Ramos (cell line): ENCODE data around the gene ANKRD13C.

Experiments
- in situ Hi-C: fragments of 300-500 bp; cut with MboI; formaldehyde crosslinking; loops from one replicate; pipeline ENCODE4 v1.14.3; 2022; ENCODE audit warnings: low sequenced_read_pairs; ENCODE audit not compliant: unreplicated experiment

Gene ANKRD13C

GRCh38 chr1:70311369-70311768, 43.2 kb downstream of the ANKRD13C start:
- in situ Hi-C loops: no loop called here

GRCh38 chr1:70299472-70299871, 55.0 kb downstream of the ANKRD13C start:
- in situ Hi-C loops: no loop called here

- in situ Hi-C loops: no loop called here
Observed at GRCh38 chr1:70295749-70296148, 58.8 kb downstream of the ANKRD13C start.

GRCh38 chr1:70293186-70293843, 61.2 kb downstream of the ANKRD13C start:
- in situ Hi-C loops: no loop called here

- in situ Hi-C loops: no loop called here
Observed at GRCh38 chr1:70290218-70290617, 64.3 kb downstream of the ANKRD13C start.

- in situ Hi-C loops: no loop called here
Observed at GRCh38 chr1:70288166-70288565, 66.4 kb downstream of the ANKRD13C start.

- in situ Hi-C loops: no loop called here
Observed at GRCh38 chr1:70286453-70286852, 68.1 kb downstream of the ANKRD13C start.

- in situ Hi-C loops: no loop called here
Observed at GRCh38 chr1:70284366-70284765, 70.2 kb downstream of the ANKRD13C start.

GRCh38 chr1:70278710-70279109, 75.8 kb downstream of the ANKRD13C start:
- in situ Hi-C loops: no loop called here

- in situ Hi-C loops: no loop called here
Observed at GRCh38 chr1:70277875-70278274, 76.6 kb downstream of the ANKRD13C start.

- in situ Hi-C loops: no loop called here
Observed at GRCh38 chr1:70265946-70266345, 88.6 kb downstream of the ANKRD13C start.

- in situ Hi-C loops: no loop called here
Observed at GRCh38 chr1:70264839-70265238, 89.7 kb downstream of the ANKRD13C start.

- in situ Hi-C loops: no loop called here
Observed at GRCh38 chr1:70256664-70257063, 97.9 kb downstream of the ANKRD13C start.

- in situ Hi-C loops: no loop called here
Observed at GRCh38 chr1:70248729-70249128, 105.8 kb downstream of the ANKRD13C start.

GRCh38 chr1:70247768-70248167, 106.8 kb downstream of the ANKRD13C start:
- in situ Hi-C loops: no loop called here

GRCh38 chr1:70247122-70247521, 107.4 kb downstream of the ANKRD13C start:
- in situ Hi-C loops: no loop called here

- in situ Hi-C loops: no loop called here
Observed at GRCh38 chr1:70239940-70240339, 114.6 kb downstream of the ANKRD13C start.

GRCh38 chr1:70234733-70235132, 119.8 kb downstream of the ANKRD13C start:
- in situ Hi-C loops: no loop called here

- in situ Hi-C loops: no loop called here
Observed at GRCh38 chr1:70231475-70231874, 123.0 kb downstream of the ANKRD13C start.

GRCh38 chr1:70228670-70229069, 125.9 kb downstream of the ANKRD13C start:
- in situ Hi-C loops: no loop called here

- in situ Hi-C loops: no loop called here
Observed at GRCh38 chr1:70227439-70227838, 127.1 kb downstream of the ANKRD13C start.

- in situ Hi-C loops: no loop called here
Observed at GRCh38 chr1:70224954-70225353, 129.6 kb downstream of the ANKRD13C start.
